Measurements from ENCODE around the gene FOXP4.

The FOXP4 gene

GRCh38 chr6:41649596-41649995 is 103.4 kb downstream of the FOXP4 start:
- no peak for DNase-seq

- no peak for DNase-seq
These were observed 103.9 kb downstream of the FOXP4 start for GRCh38 chr6:41650120-41650519.

- DNase-seq, result no peak
These were observed 105.2 kb downstream of the FOXP4 start for GRCh38 chr6:41651246-41651961.

Measured in stimulated activated CD4-positive, alpha-beta T cell treated with anti-CD3 and anti-CD28 coated beads, Interleukin-2, amount 100 ng/mL, for 48 hours (primary cell).